Mammary epithelial cell (primary cell): ENCODE results near the gene ARHGAP35.

Source experiments
- CTCF ChIP-seq, 2 donors: IDR thresholded peaks in 1 of 2; conservative IDR thresholded peaks in 1 of 2; 2 replicates each; pipeline ENCODE4 v1.5.1; 2011 to 2012; ENCODE audit warnings: inconsistent platforms in 2 of 2, low read length in 2 of 2, mild to moderate bottlenecking in 2 of 2, control low read depth in 1 of 2, low read depth in 1 of 2; ENCODE audit not compliant: insufficient read depth in 1 of 2; ENCODE audit errors: extremely low read depth in 1 of 2
- EZH2 ChIP-seq: IDR thresholded peaks from 2 replicates; pipeline ENCODE4 v1.6.1; 2012; ENCODE audit warnings: low read length, inconsistent platforms, borderline replicate concordance

GRCh38 chr19:46838160-46838559 is 22.6 kb upstream of the ARHGAP35 start:
- TF ChIP-seq CTCF (conservative IDR thresholded peaks at IDR 0.05 in 1 of 2, IDR thresholded peaks at IDR 0.05 in 1 of 2; ENCODE audit: extremely low read depth in 1 of 2, insufficient read depth in 1 of 2, low read depth in 1 of 2, low read length in 2 of 2) (no peak), EZH2 (no peak)
